ENCODE data around the gene OR52W1. TPM values are rescaled to one million over a fixed set of nuclear protein-coding genes. Genes with fewer than 3 reads are reported as not detected.

OR52W1 gene
- total and polyA plus RNA-seq, 10 of the 15 experiments (the other 5 are each of a cell fraction or from before 2014, with no cell fraction given) = not detected

- H3K27me3 ChIP-seq (replicated peaks in 1 of 2; ENCODE audit: control insufficient read depth in 2 of 2, insufficient read depth in 2 of 2, low read length in 1 of 2) = no peaks in the 10 kb centered on the region
- H3K4me3 ChIP-seq = no peak overlapping the region
- no peak for ATAC-seq
- ChIA-PET SMC1A (ENCODE audit: uncharacterized antibody, unreplicated experiment) (interaction anchor here (0.6 to 1.4 kb wide), 2 partner anchors 8 to 169 kb away, joined by 3 to 5 read pairs; no protein-coding TSS in a partner anchor), RAD21 (ENCODE audit: unreplicated experiment) (no interaction called here), POLR2A (interaction anchor here (1.5 kb wide), 1 partner anchor 10 kb away, joined by 3 read pairs; no protein-coding TSS in a partner anchor), CTCF (interaction anchor here (1.5 kb wide), 1 partner anchor 127 kb away, joined by 3 read pairs; no protein-coding TSS in a partner anchor)
- intact Hi-C loops (cut with micrococcal nuclease; ENCODE audit: unreplicated experiment) = no loop called here
- H3K4me1 ChIP-seq (ENCODE audit: control insufficient read depth, insufficient read depth, low read length) = no peaks in the 10 kb centered on the region; the same call in 1 of the 2 replicates
- DNase-seq (ENCODE audit: low read depth, low spot score) = no peak
- no peak overlapping the region for H3K27ac ChIP-seq (ENCODE audit: control insufficient read depth, insufficient read depth)
- no peak overlapping the region for H2AFZ ChIP-seq (ENCODE audit: control insufficient read depth, low read depth, low read length)
- in situ Hi-C loops (cut with MboI) = no loop called here
- H3K9me3 ChIP-seq (replicated peaks; ENCODE audit: control insufficient read depth, insufficient read depth, low read length) = no peaks in the 10 kb centered on the region; the same call in 2 of the 3 replicates
- H3K4me2 ChIP-seq (ENCODE audit: control insufficient read depth, insufficient read depth) = no peak overlapping the region
- FAIRE-seq = no peak
- H3K79me2 ChIP-seq (ENCODE audit: control insufficient read depth, insufficient read depth, low read length) = peaks cover 2% of the 10 kb centered on the region
- no peak overlapping the region for H3K9ac ChIP-seq (ENCODE audit: control insufficient read depth, insufficient read depth, low read length)
- H3K36me3 ChIP-seq (ENCODE audit: control insufficient read depth in 2 of 2, insufficient read depth in 2 of 2, low read length in 1 of 2) = peaks cover 15 to 17% of the 10 kb centered on the region in 2 experiments
- 100% methylated on average over 3 of the region's 3 CpGs for WGBS (ENCODE audit: insufficient coverage, insufficient replicate concordance, low lambda C conversion rate, missing lambda C conversion rate)
- H4K20me1 ChIP-seq (ENCODE audit: control insufficient read depth, insufficient read depth) = no peaks in the 10 kb centered on the region
- BruUV-seq (replicated peaks) = no TSS peak
- TF ChIP-seq PKNOX1 (IDR thresholded peaks at IDR 0.05) (no peak), E4F1 (IDR thresholded peaks at IDR 0.05; ENCODE audit: borderline replicate concordance, partially characterized antibody) (no peak), RFX5 (IDR thresholded peaks at IDR 0.05; ENCODE audit: low read depth, low read length) (no peak), RBBP5 (conservative IDR thresholded peaks at IDR 0.05) (no peak), IRF5 (IDR thresholded peaks at IDR 0.05; ENCODE audit: borderline replicate concordance) (no peak), IKZF2 (IDR thresholded peaks at IDR 0.05) (no peak), REST (IDR thresholded peaks at IDR 0.05; ENCODE audit: low read depth, low read length) (no peak), RUNX3 (IDR thresholded peaks at IDR 0.05; ENCODE audit: low read length) (no peak), FOXM1 (IDR thresholded peaks at IDR 0.05; ENCODE audit: low read depth, low read length) (no peak), MYC (IDR thresholded peaks at IDR 0.05; ENCODE audit: insufficient read depth, insufficient read length, insufficient replicate concordance, low read length, severe bottlenecking) (no peak), BCLAF1 (IDR thresholded peaks at IDR 0.05) (no peak), EGR1 (IDR thresholded peaks at IDR 0.05; ENCODE audit: borderline replicate concordance in 1 of 2, low read depth in 2 of 2, low read length in 2 of 2) (no peak)
These were observed 25.4 kb downstream of the OR52W1 start for GRCh38 chr11:6224421-6224820.

Data from GM12878 (cell line).